ENCODE data around the gene PDGFA. TPM values are rescaled to one million over a fixed set of nuclear protein-coding genes. Genes with fewer than 3 reads are reported as not detected.

The PDGFA gene
- total and polyA plus RNA-seq, 2 donors from 2014 or later (not counting 2 experiments from before 2014, with no cell fraction given), result 21.1 to 42.0 TPM

Other genes starting within 250 kb of the PDGFA start
- gene FOXL3, start 229.7 kb downstream of the PDGFA start, total RNA-seq, result not detected in 2 replicates
- not detected in 2 replicates for gene FOXL3, start 229.7 kb downstream of the PDGFA start, polyA plus RNA-seq
- gene DNAAF5, start 206.9 kb upstream of the PDGFA start, total RNA-seq, result 40.4 and 42.4 TPM in 2 replicates
- gene DNAAF5, start 206.9 kb upstream of the PDGFA start, polyA plus RNA-seq, result 22.6 and 26.3 TPM in 2 replicates
- gene PRKAR1B, start 207.4 kb upstream of the PDGFA start, total RNA-seq, result 13.9 and 21.7 TPM in 2 replicates
- gene PRKAR1B, start 207.4 kb upstream of the PDGFA start, polyA plus RNA-seq, result 15.0 and 25.2 TPM in 2 replicates

All from foreskin keratinocyte (primary cell).